ENCODE data around the gene WNK2. TPM values are rescaled to one million over a fixed set of nuclear protein-coding genes. Genes with fewer than 3 reads are reported as not detected.

The WNK2 gene
- total RNA-seq, 1 donor from 2014 or later = 1.0 TPM

DNA sequence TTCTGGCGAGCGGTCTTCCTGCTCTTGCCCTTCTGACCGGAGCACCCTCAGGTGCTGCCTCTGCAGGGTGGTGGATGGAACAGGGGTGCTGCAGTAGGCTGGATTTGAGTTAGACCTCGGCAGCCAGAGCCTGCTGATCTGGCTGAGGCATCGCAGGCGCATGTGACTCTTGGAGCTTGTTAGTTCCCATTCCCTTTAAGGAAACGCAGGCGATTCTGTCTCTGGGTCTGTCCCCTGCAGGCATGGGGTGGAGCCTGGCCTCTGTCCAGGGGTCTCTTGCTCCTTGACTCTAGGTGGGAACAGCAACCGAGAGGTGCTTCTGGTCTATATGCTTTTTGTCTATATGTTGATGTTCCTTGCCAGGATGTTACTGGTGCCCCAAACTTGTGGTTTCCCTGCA lies 3.1 kb downstream of the WNK2 start:
- no peak for DNase-seq (ENCODE audit: low read depth)
- TF ChIP-seq, protein P1, sequence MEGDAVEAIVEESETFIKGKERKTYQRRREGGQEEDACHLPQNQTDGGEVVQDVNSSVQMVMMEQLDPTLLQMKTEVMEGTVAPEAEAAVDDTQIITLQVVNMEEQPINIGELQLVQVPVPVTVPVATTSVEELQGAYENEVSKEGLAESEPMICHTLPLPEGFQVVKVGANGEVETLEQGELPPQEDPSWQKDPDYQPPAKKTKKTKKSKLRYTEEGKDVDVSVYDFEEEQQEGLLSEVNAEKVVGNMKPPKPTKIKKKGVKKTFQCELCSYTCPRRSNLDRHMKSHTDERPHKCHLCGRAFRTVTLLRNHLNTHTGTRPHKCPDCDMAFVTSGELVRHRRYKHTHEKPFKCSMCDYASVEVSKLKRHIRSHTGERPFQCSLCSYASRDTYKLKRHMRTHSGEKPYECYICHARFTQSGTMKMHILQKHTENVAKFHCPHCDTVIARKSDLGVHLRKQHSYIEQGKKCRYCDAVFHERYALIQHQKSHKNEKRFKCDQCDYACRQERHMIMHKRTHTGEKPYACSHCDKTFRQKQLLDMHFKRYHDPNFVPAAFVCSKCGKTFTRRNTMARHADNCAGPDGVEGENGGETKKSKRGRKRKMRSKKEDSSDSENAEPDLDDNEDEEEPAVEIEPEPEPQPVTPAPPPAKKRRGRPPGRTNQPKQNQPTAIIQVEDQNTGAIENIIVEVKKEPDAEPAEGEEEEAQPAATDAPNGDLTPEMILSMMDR (conservative IDR thresholded peaks at IDR 0.05; ENCODE audit: low read depth, low read length) = no peak
- H3K4me3 ChIP-seq (ENCODE audit: low read depth, low read length) = no peak overlapping the region

- DNase-seq (ENCODE audit: low read depth) = no peak
- TF ChIP-seq, protein P1 (conservative IDR thresholded peaks at IDR 0.05; ENCODE audit: low read depth, low read length) = no peak
- no peak overlapping the region for H3K4me3 ChIP-seq (ENCODE audit: low read depth, low read length)
Observed at GRCh38 chr9:93187574-93187973, 3.6 kb downstream of the WNK2 start.

DNA sequence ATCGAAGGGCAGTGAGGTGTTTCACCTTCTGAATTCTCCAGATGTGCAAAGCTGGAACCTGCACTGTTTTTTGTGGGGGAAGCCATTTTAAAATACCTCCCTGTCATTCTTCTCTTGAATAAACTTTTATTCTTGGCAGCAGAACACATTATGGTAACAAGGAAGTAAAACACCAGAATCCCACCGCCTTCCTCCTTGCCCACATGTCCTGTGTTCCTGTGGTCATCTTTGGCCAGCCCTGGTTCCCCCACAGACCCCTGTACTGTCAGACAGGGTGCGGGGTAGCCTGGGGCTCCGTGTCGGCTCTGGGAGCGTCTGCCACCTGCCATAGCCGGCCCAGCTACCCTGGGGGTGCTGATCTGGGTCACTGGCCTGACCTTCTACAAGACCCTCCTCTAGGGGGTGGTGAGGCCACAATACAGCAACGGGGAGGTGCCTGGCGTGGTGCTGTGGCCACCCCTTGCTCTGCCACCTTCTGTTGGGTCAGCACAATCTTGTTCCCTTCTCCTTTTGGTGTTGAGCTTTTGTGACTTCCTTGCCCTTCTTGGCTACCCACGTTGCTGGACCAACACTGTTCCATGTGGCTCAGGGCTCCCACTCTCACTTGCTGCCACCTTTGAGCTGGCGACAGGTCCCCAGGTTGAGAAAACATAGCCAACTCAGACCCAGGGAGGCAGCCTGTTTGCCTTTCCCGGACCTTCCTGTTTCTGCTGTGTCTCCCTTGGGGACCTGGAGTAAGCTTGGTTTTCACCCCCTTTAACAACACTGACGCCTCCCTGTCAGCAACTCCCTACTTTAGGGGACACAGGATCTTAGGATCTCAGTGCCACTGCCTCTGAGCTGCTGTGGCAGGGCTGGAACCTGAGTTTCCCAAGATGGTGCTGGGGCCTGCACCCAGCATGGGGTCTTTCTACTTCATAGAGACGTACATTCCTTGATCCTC lies 4.8 kb downstream of the WNK2 start:
- H3K4me3 ChIP-seq (ENCODE audit: low read depth, low read length) = no peak overlapping the region
- TF ChIP-seq, protein P1 (conservative IDR thresholded peaks at IDR 0.05; ENCODE audit: low read depth, low read length) = no peak
- no peak for DNase-seq (ENCODE audit: low read depth)

GRCh38 chr9:93189369-93190132 lies 5.6 kb downstream of the WNK2 start:
- H3K4me3 ChIP-seq (ENCODE audit: low read depth, low read length) = no peak overlapping the region
- TF ChIP-seq, protein P1 (conservative IDR thresholded peaks at IDR 0.05; ENCODE audit: low read depth, low read length) = no peak

DNA sequence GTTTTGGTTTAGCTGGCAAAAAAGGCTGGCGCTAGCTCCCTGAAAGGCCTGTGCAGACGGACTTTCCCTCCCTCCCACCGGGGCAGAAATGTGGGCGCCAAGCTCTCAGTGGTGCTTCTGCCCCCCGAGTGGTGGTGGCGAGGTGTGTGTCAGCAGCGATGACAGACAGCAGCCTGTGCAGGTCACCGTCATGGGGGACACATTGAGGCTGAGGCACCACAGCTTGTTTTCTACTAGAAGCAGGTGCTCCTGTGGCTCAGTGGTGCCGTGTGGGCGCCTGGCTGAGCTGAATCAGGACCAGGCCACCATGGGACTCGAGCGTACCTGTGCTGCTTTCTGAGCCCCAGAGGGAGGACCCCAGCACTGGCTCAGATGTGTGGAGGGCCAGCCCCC lies 6.2 kb downstream of the WNK2 start:
- no peak overlapping the region for H3K4me3 ChIP-seq (ENCODE audit: low read depth, low read length)
- DNase-seq (ENCODE audit: low read depth) = no peak
- TF ChIP-seq, protein P1 (conservative IDR thresholded peaks at IDR 0.05; ENCODE audit: low read depth, low read length) = no peak

More at GRCh38 chr9:93189369-93190132, 5.6 kb downstream of the WNK2 start:
- no peak for DNase-seq (ENCODE audit: low read depth)

DNA sequence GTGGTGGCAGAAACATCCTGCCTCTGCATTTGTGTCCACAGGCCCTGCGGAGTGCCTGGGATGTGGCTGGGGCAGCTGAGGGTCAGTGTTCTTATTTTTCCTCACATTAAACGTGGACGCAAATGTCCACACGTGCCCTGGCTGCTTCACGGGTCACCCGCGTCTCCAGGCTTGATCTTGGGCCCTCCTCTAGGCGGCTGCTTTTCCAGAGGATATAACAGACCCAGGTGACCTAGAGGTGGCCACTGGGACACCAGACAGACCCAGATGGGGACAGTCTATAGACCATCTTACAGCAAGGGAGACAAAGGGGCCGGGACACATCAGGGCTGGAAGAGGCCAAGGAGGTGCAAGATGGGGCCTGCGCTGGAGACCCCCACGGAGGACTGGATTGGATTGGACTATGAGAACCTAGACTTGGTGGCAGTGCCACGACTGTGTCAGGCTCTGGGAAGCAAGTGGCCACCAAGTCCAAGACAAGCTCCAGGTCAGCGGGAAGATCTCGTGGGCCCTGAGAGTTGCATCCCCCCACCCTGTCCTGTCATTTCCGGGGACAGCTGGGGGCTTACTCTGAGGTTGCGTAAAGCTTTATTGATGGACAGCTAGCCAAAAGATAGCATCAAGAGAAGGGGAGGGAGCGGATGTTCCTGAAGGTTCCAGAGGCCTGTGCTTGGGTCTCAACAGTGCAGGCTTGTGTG lies 6.9 kb downstream of the WNK2 start:
- no peak overlapping the region for H3K4me3 ChIP-seq (ENCODE audit: low read depth, low read length)
- TF ChIP-seq, protein P1 (conservative IDR thresholded peaks at IDR 0.05; ENCODE audit: low read depth, low read length) = no peak
- no peak for DNase-seq (ENCODE audit: low read depth)
